H1 (cell line): Measurements from ENCODE around the gene HCST. TPM values are rescaled to one million over a fixed set of nuclear protein-coding genes. Genes with fewer than 3 reads are reported as not detected.
"Not testable (repeated sequence)": the region's sequence is repeated elsewhere in the genome, so short reads cannot be mapped to it uniquely, and the experiment has no call there.

Source experiments
- CTCF ChIA-PET: fragments of 300-600 bp; sonication (Branson Sonifier 250); formaldehyde crosslinking; loops from one replicate; lab custom pipeline; 2021; ENCODE audit not compliant: partially characterized antibody; lab: Charles Lee
- POLR2A ChIA-PET: fragments of 300-600 bp; sonication (Branson Sonifier 250); formaldehyde crosslinking; loops from one replicate; lab custom pipeline; 2021; ENCODE audit warnings: inconsistent platforms; ENCODE audit not compliant: partially characterized antibody; lab: Charles Lee
- DNase-seq, 2 experiments: peaks; one replicate each; pipeline versions ENCODE4 v3.0.0 to v3.0.0-alpha.2; 2010 to 2022; ENCODE audit warnings: low spot score in 2 of 2, low read depth in 1 of 2, mixed read lengths in 1 of 2
- FAIRE-seq: peaks from 2 replicates; lab custom pipeline; 2011; peaks lifted over from hg19 to GRCh38; lab: Jason Lieb, UNC
- H2AFZ ChIP-seq: 2 replicates; pipeline ENCODE4 v1.8.1; 2012; ENCODE audit warnings: low read length, inconsistent platforms
- H2AK5ac ChIP-seq: 2 replicates; pipeline ENCODE4 v1.6.1; 2013; ENCODE audit warnings: low read depth, low read length
- H2BK120ac ChIP-seq: replicated peaks from 2 replicates; pipeline ENCODE3; 2013; ENCODE audit warnings: low read depth, low read length, inconsistent platforms
- H2BK12ac ChIP-seq: 2 replicates; pipeline ENCODE4 v1.6.1; 2013; ENCODE audit warnings: low read depth, low read length
- H2BK15ac ChIP-seq: 2 replicates; pipeline ENCODE4 v1.6.1; 2013; ENCODE audit warnings: low read length
- H2BK20ac ChIP-seq: 2 replicates; pipeline ENCODE4 v1.6.1; 2013; ENCODE audit warnings: low read length
- H2BK5ac ChIP-seq: 2 replicates; pipeline ENCODE4 v1.6.1; 2013; ENCODE audit warnings: low read depth, low read length
- H3K14ac ChIP-seq: 2 replicates; pipeline ENCODE4 v1.6.1; 2013; ENCODE audit warnings: inconsistent platforms; ENCODE audit not compliant: insufficient read length
- H3K18ac ChIP-seq: 2 replicates; pipeline ENCODE4 v1.6.1; 2013; ENCODE audit warnings: low read length; ENCODE audit errors: extremely low read depth
- H3K23ac ChIP-seq: 2 replicates; pipeline ENCODE4 v1.6.1; 2013; ENCODE audit warnings: inconsistent platforms; ENCODE audit not compliant: insufficient read length
- H3K23me2 ChIP-seq: 2 replicates; pipeline ENCODE4 v1.6.1; 2013; ENCODE audit warnings: low read depth, low read length
- H3K27ac ChIP-seq: 2 replicates; pipeline ENCODE4 v1.6.1; 2011; ENCODE audit warnings: low read depth, low read length, inconsistent platforms
- H3K27me3 ChIP-seq, 4 experiments: replicated peaks in 1 of 4; 1 replicate in 1 of 4; 2 replicates in 3 of 4; pipeline versions ENCODE4 v1.6.1 to v1.8.1; 2011 to 2013; ENCODE audit warnings: low read length in 3 of 4, mild to moderate bottlenecking in 3 of 4, inconsistent platforms in 2 of 4, mixed read lengths in 2 of 4, moderate library complexity in 1 of 4; ENCODE audit not compliant: control insufficient read depth in 3 of 4, insufficient read depth in 3 of 4; ENCODE audit errors: extremely low read depth in 1 of 4
- H3K36me3 ChIP-seq, 4 experiments: 2 replicates each; pipeline versions ENCODE4 v1.6.1 to v1.8.1; 2011 to 2013; ENCODE audit warnings: mild to moderate bottlenecking in 4 of 4, low read length in 3 of 4, moderate library complexity in 2 of 4, control low read depth in 1 of 4, inconsistent platforms in 1 of 4; ENCODE audit not compliant: insufficient read depth in 4 of 4, control insufficient read depth in 2 of 4
- H3K4ac ChIP-seq: replicated peaks from 2 replicates; pipeline ENCODE3; 2013; ENCODE audit warnings: low read length, low read depth, mixed read lengths, inconsistent platforms; ENCODE audit not compliant: insufficient read length
- H3K4me1 ChIP-seq, 4 experiments: replicated peaks in 1 of 4; 1 replicate in 1 of 4; 2 replicates in 3 of 4; pipeline versions ENCODE4 v1.6.1 to v1.8.1; 2011 to 2013; ENCODE audit warnings: low read length in 3 of 4, inconsistent platforms in 2 of 4, mixed read lengths in 1 of 4; ENCODE audit not compliant: insufficient read depth in 4 of 4, control insufficient read depth in 3 of 4
- H3K4me2 ChIP-seq, 2 experiments: 2 replicates each; pipeline versions ENCODE4 v1.6.1 to v1.8.1; 2011 to 2013; ENCODE audit warnings: low read depth in 2 of 2, low read length in 2 of 2, control low read depth in 1 of 2, inconsistent platforms in 1 of 2, mild to moderate bottlenecking in 1 of 2; ENCODE audit not compliant: insufficient read depth in 1 of 2
- H3K4me3 ChIP-seq, 4 experiments: fragments of 200-600, 300-600 bp in 1 of 4; sonication (generic), shearing (Covaris generic), sonication (Bioruptor Twin) in 1 of 4; 2 replicates each; pipeline versions ENCODE4 v1.5.1 to v1.8.1; 2011 to 2016; ENCODE audit warnings: low read length in 4 of 4, low read depth in 3 of 4, control low read depth in 2 of 4, inconsistent platforms in 2 of 4, mild to moderate bottlenecking in 2 of 4, mixed read lengths in 1 of 4, moderate library complexity in 1 of 4; ENCODE audit not compliant: insufficient read depth in 2 of 4; ENCODE audit errors: extremely low read depth in 1 of 4
- H3K56ac ChIP-seq: replicated peaks from 2 replicates; pipeline ENCODE3; 2013; ENCODE audit warnings: low read depth, mild to moderate bottlenecking, mixed read lengths, low read length, inconsistent platforms; ENCODE audit not compliant: insufficient read length
- H3K79me1 ChIP-seq: 2 replicates; pipeline ENCODE4 v1.6.1; 2013; ENCODE audit warnings: low read depth, low read length, control low read depth
- H3K79me2 ChIP-seq, 2 experiments: 2 replicates each; pipeline versions ENCODE4 v1.6.1 to v1.8.1; 2012 to 2013; ENCODE audit warnings: low read length in 2 of 2, mild to moderate bottlenecking in 2 of 2, inconsistent platforms in 1 of 2; ENCODE audit not compliant: insufficient read depth in 2 of 2, control insufficient read depth in 1 of 2
- H3K9ac ChIP-seq, 4 experiments: replicated peaks in 1 of 4; 1 replicate in 1 of 4; 2 replicates in 3 of 4; pipeline versions ENCODE4 v1.6.1 to v1.8.1; 2011 to 2013; ENCODE audit warnings: low read depth in 3 of 4, low read length in 3 of 4, control low read depth in 2 of 4, mild to moderate bottlenecking in 2 of 4, moderate library complexity in 2 of 4, inconsistent platforms in 1 of 4; ENCODE audit errors: extremely low read depth in 1 of 4
- H3K9me3 ChIP-seq, 2 experiments: 2 replicates each; pipeline versions ENCODE4 v1.6.1 to v1.8.1; 2012 to 2013; ENCODE audit warnings: mild to moderate bottlenecking in 2 of 2, moderate library complexity in 2 of 2, control low read depth in 1 of 2, inconsistent platforms in 1 of 2, low read depth in 1 of 2, low read length in 1 of 2, mixed read lengths in 1 of 2; ENCODE audit not compliant: insufficient read depth in 2 of 2
- H4K20me1 ChIP-seq, 2 experiments: replicated peaks in 1 of 2; 2 replicates each; pipeline versions ENCODE3 to v1.8.1; 2011 to 2013; ENCODE audit warnings: inconsistent platforms in 2 of 2, low read length in 2 of 2, mild to moderate bottlenecking in 1 of 2; ENCODE audit not compliant: insufficient read depth in 2 of 2, control insufficient read depth in 1 of 2
- H4K5ac ChIP-seq: 2 replicates; pipeline ENCODE4 v1.6.1; 2013; ENCODE audit warnings: low read length, low read depth, mixed read lengths, inconsistent platforms; ENCODE audit not compliant: insufficient read length
- H4K8ac ChIP-seq: 2 replicates; pipeline ENCODE4 v1.8.0; 2013; ENCODE audit warnings: mild to moderate bottlenecking, moderate library complexity, low read length, inconsistent platforms; ENCODE audit not compliant: insufficient read depth; ENCODE audit errors: extremely low read depth
- H4K91ac ChIP-seq: replicated peaks from 2 replicates; pipeline ENCODE3; 2013; ENCODE audit warnings: low read length, mixed read lengths, inconsistent platforms; ENCODE audit not compliant: insufficient read length
- WGBS, 2 experiments: shearing (Covaris generic) in 1 of 2; methylation state at CpG; one replicate each; pipeline versions ENCODE4 v1.1.6 to v1.1.7; 2013 to 2015; ENCODE audit warnings: low lambda C conversion rate in 2 of 2, mixed read lengths in 2 of 2, inconsistent platforms in 1 of 2, low coverage in 1 of 2, missing lambda C conversion rate in 1 of 2; ENCODE audit not compliant: insufficient replicate concordance in 2 of 2, insufficient coverage in 1 of 2, insufficient read length in 1 of 2; ENCODE audit errors: extremely low coverage in 1 of 2, missing lambda C conversion rate in 1 of 2; 5-methylcytosine and 5-hydroxymethylcytosine counted together
- polyA plus RNA-seq, 7 experiments: library from polyadenylated mRNA; depleted of rRNA in 3 of 7; stranded (reverse) in 5 of 7; unstranded in 2 of 7; fragments of >200 nt in 5 of 7; fragments of 200-250 nt in 2 of 7; gene quantifications; 1 replicate in 5 of 7; 2 replicates in 1 of 7; 4 replicates in 1 of 7; pipeline versions ENCODE4 v1.2.1 to v1.2.3, GENCODE V29; 2011 to 2013; ENCODE audit warnings: missing spikeins in 2 of 7, mixed read lengths in 2 of 7
- total RNA-seq: library from RNA; stranded (reverse); fragmentation: NEBNext Ultra II Directional; extraction: Animal tissue kit (Norgen Biotek cat#: 25700); gene quantifications from 2 replicates; pipeline ENCODE4 v1.2.1, GENCODE V29; 2021

The HCST gene
- total and polyA plus RNA-seq, 2 of the 8 experiments (the other 6 are each of a cell fraction or from before 2014, with no cell fraction given), result 2.8 TPM; not detected in 1

DNA sequence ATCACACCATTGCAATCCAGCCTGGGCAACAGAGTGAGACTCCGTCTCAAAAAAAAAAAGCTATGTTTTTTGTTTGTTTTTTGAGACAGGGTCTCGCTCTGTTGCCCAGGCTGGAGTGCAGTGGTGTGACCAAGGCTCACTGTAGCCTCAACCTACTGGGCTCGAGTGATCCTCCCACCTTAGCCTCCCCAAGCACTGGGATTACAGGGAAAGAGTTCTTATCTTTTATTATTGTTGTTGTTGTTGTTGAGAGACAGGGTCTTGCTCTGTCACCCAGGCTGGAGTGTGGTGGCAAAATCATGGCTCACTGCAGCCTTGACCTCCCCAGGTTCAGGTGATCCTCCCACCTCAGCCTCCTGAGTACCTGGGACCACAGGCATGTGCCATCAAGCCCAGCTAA lies 10.5 kb upstream of the HCST start:
- H2BK5ac ChIP-seq, H3K56ac ChIP-seq, H3K4ac ChIP-seq, H2BK120ac ChIP-seq, H2AFZ ChIP-seq, H3K4me1 ChIP-seq, H3K14ac ChIP-seq, H3K9ac ChIP-seq, H3K79me2 ChIP-seq, FAIRE-seq, DNase-seq, H3K9me3 ChIP-seq, H3K27me3 ChIP-seq, H3K23ac ChIP-seq, H3K18ac ChIP-seq, H4K91ac ChIP-seq, H2BK20ac ChIP-seq, H2BK12ac ChIP-seq, H3K4me2 ChIP-seq, H3K4me3 ChIP-seq, H4K5ac ChIP-seq, H4K8ac ChIP-seq, H4K20me1 ChIP-seq, H3K23me2 ChIP-seq, H3K79me1 ChIP-seq, H3K27ac ChIP-seq, H2BK15ac ChIP-seq, H2AK5ac ChIP-seq: not testable (repeated sequence)
- POLR2A ChIA-PET, result interaction anchor here (0.6 kb wide), 1 partner anchor 34 kb away, joined by 3 read pairs; no protein-coding TSS in a partner anchor
- 94% methylated on average over 3 of the region's 3 CpGs; no CpG with 5 or more reads in 1 of the 2 experiments for WGBS, 2 experiments
- CTCF ChIA-PET, result interaction anchor here (0.6 to 1.6 kb wide), 4 partner anchors 10 to 85 kb away, joined by 3 to 7 read pairs (median 4); no protein-coding TSS in a partner anchor
- peaks cover 18 to 57% (median 34%) of the 10 kb centered on the region in 4 experiments for H3K36me3 ChIP-seq
